OCI-LY1 (cell line): ENCODE measurements around the gene EYA2.

Source experiments
- EZH2 ChIP-seq: fragments of 200-600 bp; sonication (generic), shearing (Covaris generic); IDR thresholded peaks from 2 replicates; pipeline ENCODE4 v1.8.0; 2017; ENCODE audit warnings: borderline replicate concordance, mixed run types, mild to moderate bottlenecking, antibody characterized with exemption, low read length, moderate library complexity, mixed read lengths
- TF ChIP-seq, protein P1 (sequence below): fragments of 200-600 bp; sonication (generic), shearing (Covaris generic); IDR thresholded peaks from 2 replicates; pipeline ENCODE4 v1.5.1; 2017; ENCODE audit warnings: mild to moderate bottlenecking, antibody characterized with exemption, low read length, moderate library complexity, mixed read lengths

DNA sequence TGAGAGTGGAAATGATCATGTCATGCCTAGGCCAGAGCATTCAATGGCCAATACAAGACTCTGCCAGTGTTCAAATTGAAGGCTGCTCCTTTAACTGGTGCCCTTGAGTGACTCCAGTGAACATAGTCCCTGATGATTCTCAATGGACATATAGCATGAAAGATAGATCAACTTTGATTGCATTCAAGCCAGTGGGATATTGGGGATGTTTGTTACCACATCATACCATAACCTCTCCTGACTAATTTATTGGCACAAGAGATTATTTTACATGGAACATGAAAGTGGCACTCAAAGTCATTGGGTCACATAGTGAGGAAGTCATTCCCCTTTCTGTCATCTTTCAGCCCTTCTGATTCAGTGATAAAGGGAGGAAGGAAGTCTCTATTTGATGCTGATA, 139.0 kb downstream of the EYA2 start:
- TF ChIP-seq EZH2: no peak
- TF ChIP-seq, protein P1, sequence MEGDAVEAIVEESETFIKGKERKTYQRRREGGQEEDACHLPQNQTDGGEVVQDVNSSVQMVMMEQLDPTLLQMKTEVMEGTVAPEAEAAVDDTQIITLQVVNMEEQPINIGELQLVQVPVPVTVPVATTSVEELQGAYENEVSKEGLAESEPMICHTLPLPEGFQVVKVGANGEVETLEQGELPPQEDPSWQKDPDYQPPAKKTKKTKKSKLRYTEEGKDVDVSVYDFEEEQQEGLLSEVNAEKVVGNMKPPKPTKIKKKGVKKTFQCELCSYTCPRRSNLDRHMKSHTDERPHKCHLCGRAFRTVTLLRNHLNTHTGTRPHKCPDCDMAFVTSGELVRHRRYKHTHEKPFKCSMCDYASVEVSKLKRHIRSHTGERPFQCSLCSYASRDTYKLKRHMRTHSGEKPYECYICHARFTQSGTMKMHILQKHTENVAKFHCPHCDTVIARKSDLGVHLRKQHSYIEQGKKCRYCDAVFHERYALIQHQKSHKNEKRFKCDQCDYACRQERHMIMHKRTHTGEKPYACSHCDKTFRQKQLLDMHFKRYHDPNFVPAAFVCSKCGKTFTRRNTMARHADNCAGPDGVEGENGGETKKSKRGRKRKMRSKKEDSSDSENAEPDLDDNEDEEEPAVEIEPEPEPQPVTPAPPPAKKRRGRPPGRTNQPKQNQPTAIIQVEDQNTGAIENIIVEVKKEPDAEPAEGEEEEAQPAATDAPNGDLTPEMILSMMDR: no peak
